Vagina (tissue), 2 donors: ENCODE measurements around the gene BFSP2. TPM values are rescaled to one million over a fixed set of nuclear protein-coding genes. Genes with fewer than 3 reads are reported as not detected.

Experiments used
- DNase-seq, 2 donors: peaks; one replicate each; pipeline ENCODE4 v3.0.0-alpha.2; 2017; ENCODE audit errors: extremely low spot score in 2 of 2
- H3K27ac ChIP-seq: fragments of 200-600 bp; sonication (generic); one replicate; pipeline ENCODE4 v1.5.1; 2019
- H3K27me3 ChIP-seq: fragments of 200-600 bp; sonication (generic); one replicate; pipeline ENCODE4 v1.5.1; 2019
- H3K36me3 ChIP-seq, 2 donors: fragments of 200-600 bp; sonication (generic); one replicate each; pipeline ENCODE4 v1.5.1; 2017 to 2019
- H3K4me1 ChIP-seq: fragments of 200-600 bp; sonication (generic); one replicate; pipeline ENCODE4 v1.5.1; 2019
- H3K4me3 ChIP-seq, 2 donors: fragments of 200-600 bp; sonication (generic); 1 replicate in 1 of 2; 2 replicates in 1 of 2; pipeline ENCODE4 v1.5.1; 2016 to 2019
- H3K9me3 ChIP-seq: fragments of 200-600 bp; sonication (generic); one replicate; pipeline ENCODE4 v1.5.1; 2019
- POLR2A ChIP-seq, 2 donors: fragments of 450-650 bp; IDR thresholded peaks; one replicate each; pipeline ENCODE4 v1.6.1; 2017; ENCODE audit warnings: antibody characterized with exemption in 2 of 2, mild to moderate bottlenecking in 2 of 2, moderate library complexity in 2 of 2
- POLR2AphosphoS5 ChIP-seq, 2 donors: sonication (generic); formaldehyde crosslinking; IDR thresholded peaks; one replicate each; pipeline ENCODE4 v1.9.0; 2017; ENCODE audit warnings: antibody characterized with exemption in 2 of 2, mild to moderate bottlenecking in 2 of 2, low read depth in 1 of 2; ENCODE audit not compliant: insufficient read depth in 1 of 2
- intact Hi-C: fragments of 100-400 bp; cut with DNase I; formaldehyde crosslinking; loops from one replicate; pipeline ENCODE4 v1.15.1; 2023
- total RNA-seq: library from RNA; depleted of rRNA; stranded (reverse); fragments of >200 nt; gene quantifications from one replicate; pipeline ENCODE4 v1.2.3, GENCODE V29; 2016
- TF ChIP-seq, protein P1 (sequence below), 3 experiments: fragments of 450-650 bp in 2 of 3; fragments of 200-600 bp in 1 of 3; sonication (generic) in 1 of 3; IDR thresholded peaks; one replicate each; pipeline ENCODE4 v1.5.1; 2017 to 2019; ENCODE audit warnings: antibody characterized with exemption in 3 of 3, mild to moderate bottlenecking in 2 of 3, moderate library complexity in 2 of 3

Gene BFSP2
- total RNA-seq, 1 donor from 2014 or later = not detected

DNA sequence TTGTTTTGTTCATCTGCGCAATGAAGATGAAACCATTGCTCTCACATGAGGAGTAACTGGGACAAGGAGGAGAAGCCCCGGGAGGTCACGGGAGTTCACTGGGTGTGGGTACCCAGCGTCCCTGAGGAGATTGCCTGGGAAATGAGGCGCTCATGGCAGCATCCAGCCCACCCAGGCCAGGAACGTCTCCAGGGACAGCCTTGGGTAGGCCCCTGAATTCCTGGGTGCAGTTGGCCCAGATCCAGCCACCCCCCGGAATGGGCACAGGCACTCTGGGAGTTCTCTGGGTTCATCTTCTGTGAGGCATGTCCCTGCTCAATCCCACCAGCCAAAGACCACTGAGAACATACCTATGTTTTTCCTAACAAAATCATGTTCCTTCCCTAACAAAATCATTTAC, 18.5 kb downstream of the BFSP2 start:
- DNase-seq = no peak
- Histone ChIP-seq H3K4me1 (peaks cover 4% of the 10 kb centered on the region), H3K9me3 (no peaks in the 10 kb centered on the region), H3K27me3 (no peaks in the 10 kb centered on the region), H3K4me3 (no peak overlapping the region), H3K27ac (no peak overlapping the region), H3K36me3 (no peaks in the 10 kb centered on the region)
- intact Hi-C loops = no loop called here
- TF ChIP-seq POLR2AphosphoS5 (IDR thresholded peaks at IDR 0.05; ENCODE audit: insufficient read depth in 1 of 2, low read depth in 1 of 2) = no peak
- TF ChIP-seq POLR2A (IDR thresholded peaks at IDR 0.05) = no peak
- TF ChIP-seq, protein P1, sequence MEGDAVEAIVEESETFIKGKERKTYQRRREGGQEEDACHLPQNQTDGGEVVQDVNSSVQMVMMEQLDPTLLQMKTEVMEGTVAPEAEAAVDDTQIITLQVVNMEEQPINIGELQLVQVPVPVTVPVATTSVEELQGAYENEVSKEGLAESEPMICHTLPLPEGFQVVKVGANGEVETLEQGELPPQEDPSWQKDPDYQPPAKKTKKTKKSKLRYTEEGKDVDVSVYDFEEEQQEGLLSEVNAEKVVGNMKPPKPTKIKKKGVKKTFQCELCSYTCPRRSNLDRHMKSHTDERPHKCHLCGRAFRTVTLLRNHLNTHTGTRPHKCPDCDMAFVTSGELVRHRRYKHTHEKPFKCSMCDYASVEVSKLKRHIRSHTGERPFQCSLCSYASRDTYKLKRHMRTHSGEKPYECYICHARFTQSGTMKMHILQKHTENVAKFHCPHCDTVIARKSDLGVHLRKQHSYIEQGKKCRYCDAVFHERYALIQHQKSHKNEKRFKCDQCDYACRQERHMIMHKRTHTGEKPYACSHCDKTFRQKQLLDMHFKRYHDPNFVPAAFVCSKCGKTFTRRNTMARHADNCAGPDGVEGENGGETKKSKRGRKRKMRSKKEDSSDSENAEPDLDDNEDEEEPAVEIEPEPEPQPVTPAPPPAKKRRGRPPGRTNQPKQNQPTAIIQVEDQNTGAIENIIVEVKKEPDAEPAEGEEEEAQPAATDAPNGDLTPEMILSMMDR (IDR thresholded peaks at IDR 0.05) = no peak

DNA sequence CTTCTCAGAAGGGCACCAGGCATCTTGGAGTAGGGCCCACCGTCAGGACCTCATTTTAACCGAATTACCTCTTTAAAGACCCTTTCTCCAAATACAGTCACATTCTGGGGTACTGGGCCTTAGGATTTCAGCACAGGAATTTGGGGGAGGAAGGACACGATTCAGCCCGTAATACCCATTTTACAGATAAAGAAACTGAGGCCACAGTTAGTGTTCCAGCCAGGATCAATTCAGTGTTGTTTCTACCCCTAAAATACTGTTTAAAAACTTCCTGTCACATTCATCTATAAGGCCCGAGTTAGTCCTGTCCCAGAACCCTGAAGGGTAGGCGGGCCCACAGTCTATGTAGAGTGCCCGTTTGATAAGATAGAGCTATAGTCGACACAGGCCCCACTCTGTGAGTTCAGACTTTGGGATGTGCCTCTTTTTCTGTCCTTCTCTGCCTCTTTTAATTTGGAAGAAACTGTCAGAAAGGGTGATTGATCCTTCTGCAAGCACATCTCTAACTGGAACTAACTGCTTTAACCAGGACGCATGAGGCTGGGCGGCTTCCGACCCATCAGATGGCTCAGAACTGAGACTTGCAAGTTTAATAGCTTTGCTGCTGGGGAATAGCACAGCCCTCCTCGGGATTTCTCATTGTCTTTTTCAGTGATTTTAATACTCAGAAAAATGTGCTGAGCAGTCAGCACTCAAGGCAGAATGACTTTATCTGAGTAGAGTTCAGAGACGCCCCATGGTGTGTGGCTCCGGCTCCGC, 19.5 kb downstream of the BFSP2 start:
- intact Hi-C loops = no loop called here
- Histone ChIP-seq H3K27me3 (no peaks in the 10 kb centered on the region), H3K36me3 (no peaks in the 10 kb centered on the region), H3K9me3 (no peaks in the 10 kb centered on the region), H3K4me3 (no peak overlapping the region), H3K4me1 (no peaks in the 10 kb centered on the region), H3K27ac (no peak overlapping the region)
- no peak for DNase-seq
- no peak for TF ChIP-seq POLR2AphosphoS5 (IDR thresholded peaks at IDR 0.05; ENCODE audit: insufficient read depth in 1 of 2, low read depth in 1 of 2)
- TF ChIP-seq, protein P1 (IDR thresholded peaks at IDR 0.05) = no peak
- TF ChIP-seq POLR2A (IDR thresholded peaks at IDR 0.05) = no peak

DNA sequence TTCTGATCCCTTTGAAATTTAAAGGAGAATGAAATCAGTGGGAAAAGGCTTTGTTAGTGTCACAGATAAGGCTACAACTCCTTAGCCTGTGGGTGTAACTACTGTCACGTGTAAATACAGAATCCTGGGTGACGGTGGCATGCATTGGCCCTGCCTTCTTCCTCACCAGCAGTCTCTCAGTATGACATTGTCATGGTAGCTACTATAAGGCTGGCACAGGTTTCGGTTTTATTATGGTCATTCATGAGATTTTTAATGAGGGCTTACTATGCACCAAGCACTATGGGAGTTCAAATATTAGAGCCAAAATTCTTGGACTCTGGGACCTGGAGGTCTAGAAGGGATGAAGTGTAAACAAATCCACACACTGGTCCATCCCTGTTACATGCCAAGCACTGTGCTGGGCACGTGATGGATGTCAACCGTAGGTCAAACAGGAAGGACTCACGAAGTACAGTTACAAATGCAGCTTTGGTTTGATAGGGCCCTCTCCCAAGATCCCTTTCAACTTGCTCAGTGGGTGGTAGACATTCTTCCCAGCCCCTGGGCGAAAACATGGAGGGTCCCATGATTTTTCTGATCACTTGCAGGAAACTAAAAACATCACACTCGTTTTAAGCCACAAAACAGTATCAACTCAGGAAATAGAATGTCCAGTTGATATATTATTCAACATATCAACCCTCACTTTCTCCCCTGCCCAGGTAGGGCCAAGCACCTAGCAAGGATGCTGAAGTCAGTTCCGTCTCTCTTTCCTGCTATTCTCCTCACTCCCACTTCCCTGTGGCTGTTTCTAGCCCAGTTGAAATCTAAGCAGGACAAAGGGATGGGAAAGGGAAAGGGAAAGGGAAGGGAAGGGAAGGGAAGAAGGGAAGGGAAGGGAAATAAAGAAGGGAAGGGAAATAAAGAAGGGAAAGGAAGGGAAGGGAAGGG, 25.3 kb downstream of the BFSP2 start:
- no peaks in the 10 kb centered on the region for H3K27me3 ChIP-seq
- H3K9me3 ChIP-seq = no peaks in the 10 kb centered on the region
- no peak overlapping the region for H3K4me3 ChIP-seq
- TF ChIP-seq, protein P1 (IDR thresholded peaks at IDR 0.05) = no peak
- TF ChIP-seq POLR2A (IDR thresholded peaks at IDR 0.05) = no peak
- no peak for TF ChIP-seq POLR2AphosphoS5 (IDR thresholded peaks at IDR 0.05; ENCODE audit: insufficient read depth in 1 of 2, low read depth in 1 of 2)
- H3K27ac ChIP-seq = no peak overlapping the region
- intact Hi-C loops = no loop called here
- no peak for DNase-seq
- no peaks in the 10 kb centered on the region for H3K4me1 ChIP-seq
- no peaks in the 10 kb centered on the region for H3K36me3 ChIP-seq

DNA sequence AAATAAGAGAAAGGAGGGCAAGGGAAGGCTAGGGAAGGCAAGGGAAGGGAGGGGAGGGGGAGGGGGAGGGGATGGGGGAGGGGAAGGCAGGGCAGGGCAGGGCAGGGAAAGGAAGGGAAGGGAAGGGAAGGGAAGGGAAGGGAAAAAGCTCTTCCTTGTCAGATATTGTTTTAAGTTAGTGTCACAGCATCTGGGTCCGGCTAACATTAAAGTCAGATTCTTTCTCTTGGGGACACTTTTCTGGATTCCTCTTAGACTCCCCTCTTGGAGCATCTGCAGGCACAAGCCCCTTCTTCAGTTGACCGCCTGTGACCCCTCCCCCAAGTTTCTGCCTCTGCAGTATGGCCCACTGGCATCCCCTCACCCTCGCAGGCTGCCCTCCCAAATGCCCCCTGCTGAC, 26.0 kb downstream of the BFSP2 start:
- Histone ChIP-seq H3K4me3 (no peak overlapping the region), H3K4me1 (no peaks in the 10 kb centered on the region), H3K27ac (no peak overlapping the region), H3K27me3 (no peaks in the 10 kb centered on the region), H3K36me3 (no peaks in the 10 kb centered on the region), H3K9me3 (no peaks in the 10 kb centered on the region)
- no peak for DNase-seq
- intact Hi-C loops = no loop called here
- TF ChIP-seq, protein P1 (IDR thresholded peaks at IDR 0.05) = no peak
- TF ChIP-seq POLR2AphosphoS5 (IDR thresholded peaks at IDR 0.05; ENCODE audit: insufficient read depth in 1 of 2, low read depth in 1 of 2) (no peak), POLR2A (IDR thresholded peaks at IDR 0.05) (no peak)
